K562 (cell line): ENCODE data around the gene NPNT. TPM values are rescaled to one million over a fixed set of nuclear protein-coding genes. Genes with fewer than 3 reads are reported as not detected.

ENCODE experiments used
- BCOR ChIP-seq: fragments of 450-650 bp; IDR thresholded peaks from 2 replicates; pipeline ENCODE4 v1.6.1; 2016
- CEBPZ ChIP-seq: fragments of 150-350 bp; IDR thresholded peaks from 2 replicates; pipeline ENCODE4 v1.6.1; 2014; ENCODE audit warnings: low read depth, mild to moderate bottlenecking, low read length, borderline replicate concordance
- HMG20B ChIP-seq: fragments of 250-450 bp; sonication (Bioruptor Pico); IDR thresholded peaks from 2 replicates; pipeline ENCODE4 v1.5.0; 2021; ENCODE audit warnings: mild to moderate bottlenecking
- ZNF197 ChIP-seq: fragments of 200-800 bp; sonication (Bioruptor generic); IDR thresholded peaks from 2 replicates; pipeline ENCODE4 v1.6.1; 2016; ENCODE audit warnings: low read depth, missing genetic modification characterization, missing compliant biosample characterization
- ZNF24 ChIP-seq: fragments of 450-650 bp; IDR thresholded peaks from 2 replicates; pipeline ENCODE4 v1.6.1; 2016
- polyA plus RNA-seq, 8 experiments: library from polyadenylated mRNA; depleted of rRNA in 4 of 8; stranded (reverse) in 5 of 8; unstranded in 3 of 8; fragments of >200 nt; fragmentation: Nextera tagmentation in 2 of 8; fragmentation: Illumina TruSeq in 1 of 8; extraction: Ambion mirVana in 2 of 8; extraction: Trizol in 1 of 8; gene quantifications; 2 replicates each; pipeline versions ENCODE4 v1.2.1 to v1.2.3, GENCODE V29; 2011 to 2014; ENCODE audit warnings: inconsistent platforms in 1 of 8, missing spikeins in 1 of 8
- total RNA-seq, 7 experiments: library from RNA; depleted of rRNA in 6 of 7; stranded (reverse); fragments of >200 nt in 6 of 7; fragmentation: Illumina TruSeq in 2 of 7; extraction: Trizol in 2 of 7; gene quantifications; 2 replicates each; pipeline versions ENCODE4 v1.2.1 to v1.2.3, GENCODE V29; 2011 to 2021; ENCODE audit warnings: low replicate concordance in 1 of 7
- TF ChIP-seq, protein P1 (sequence below): fragments of 450-650 bp; formaldehyde crosslinking; IDR thresholded peaks from 2 replicates; pipeline ENCODE4 v1.4.0; 2022; ENCODE audit warnings: missing genetic modification characterization

NPNT gene
- total and polyA plus RNA-seq, 9 of the 15 experiments (the other 6 are each of a cell fraction or from before 2014, with no cell fraction given), result 0.22 TPM; not detected in 8

DNA sequence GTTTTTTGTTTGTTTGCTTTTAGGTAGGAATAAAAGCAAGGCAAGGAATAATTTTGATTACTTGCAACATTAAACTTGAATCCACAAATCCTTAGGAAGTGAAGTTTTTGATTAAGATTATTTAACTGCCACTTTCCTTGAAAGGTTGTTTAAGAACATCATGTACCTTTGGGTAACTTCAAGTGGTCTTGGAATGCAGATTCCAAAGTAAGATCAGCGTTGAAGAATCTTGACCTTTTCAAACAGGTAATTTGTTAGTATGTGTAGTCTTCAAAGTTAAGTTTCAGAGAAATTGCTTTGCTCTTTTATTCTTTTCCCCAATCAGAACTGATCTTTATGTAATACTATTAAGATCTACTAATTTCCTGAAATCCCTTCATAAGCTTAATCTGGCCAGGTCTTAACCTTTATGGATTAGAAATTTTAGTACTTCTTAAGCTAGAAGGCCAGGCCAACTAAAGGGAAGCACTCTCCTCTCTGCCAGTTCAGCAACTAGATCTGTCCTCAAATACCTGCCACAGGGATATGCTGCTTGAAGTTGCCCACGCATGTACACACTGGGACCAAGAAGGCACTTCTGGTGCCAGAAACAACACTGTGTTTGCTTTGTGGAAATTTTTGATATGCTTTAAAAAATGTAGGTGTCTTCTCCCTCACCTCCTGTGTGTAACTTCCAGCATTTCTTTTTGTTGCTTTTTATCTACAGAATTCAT lies 7.4 kb downstream of the NPNT start (continued):
- no peak for TF ChIP-seq CEBPZ
- no peak for TF ChIP-seq ZNF24
- no peak for TF ChIP-seq HMG20B
- TF ChIP-seq, protein P1, sequence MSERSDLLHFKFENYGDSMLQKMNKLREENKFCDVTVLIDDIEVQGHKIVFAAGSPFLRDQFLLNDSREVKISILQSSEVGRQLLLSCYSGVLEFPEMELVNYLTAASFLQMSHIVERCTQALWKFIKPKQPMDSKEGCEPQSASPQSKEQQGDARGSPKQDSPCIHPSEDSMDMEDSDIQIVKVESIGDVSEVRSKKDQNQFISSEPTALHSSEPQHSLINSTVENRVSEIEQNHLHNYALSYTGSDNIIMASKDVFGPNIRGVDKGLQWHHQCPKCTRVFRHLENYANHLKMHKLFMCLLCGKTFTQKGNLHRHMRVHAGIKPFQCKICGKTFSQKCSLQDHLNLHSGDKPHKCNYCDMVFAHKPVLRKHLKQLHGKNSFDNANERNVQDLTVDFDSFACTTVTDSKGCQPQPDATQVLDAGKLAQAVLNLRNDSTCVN, result no peak
- TF ChIP-seq ZNF197 (CRISPR knock-in tag), result no peak
- no peak for TF ChIP-seq BCOR
